NCI-H748 treated with DMSO at 0.1 percent for 48 hours (cell line): ENCODE results near the gene ATG4B.
"Not testable (repeated sequence)": the region's sequence is repeated elsewhere in the genome, so short reads cannot be mapped to it uniquely, and the experiment has no call there.

Source experiments
- DNase-seq: peaks from one replicate; lab custom pipeline; 2025; lab: John Stamatoyannopoulos, UW

The ATG4B gene

GRCh38 chr2:241637018-241637794 is at the start of gene ATG4B, which contains the start of gene THAP4:
ATG4B (plus strand) TSS chr2:241637693; CDS start chr2:241637715, 22 bp downstream.
THAP4 (minus strand) TSS chr2:241637158; CDS start chr2:241637017, 141 bp downstream.
- DNase-seq: peak; percentile 49

GRCh38 chr2:241589863-241590262 is 47.6 kb upstream of the ATG4B start:
- not testable (repeated sequence) for DNase-seq

- DNase-seq: not testable (repeated sequence)
These were observed 46.7 kb upstream of the ATG4B start for GRCh38 chr2:241590496-241591455.

GRCh38 chr2:241592126-241592845 is 45.2 kb upstream of the ATG4B start:
- no peak for DNase-seq

- no peak for DNase-seq
These were observed 44.2 kb upstream of the ATG4B start for GRCh38 chr2:241593271-241593670.

- no peak for DNase-seq
These were observed 41.8 kb upstream of the ATG4B start for GRCh38 chr2:241595600-241596140.

GRCh38 chr2:241597561-241597960 is 39.9 kb upstream of the ATG4B start:
- no peak for DNase-seq

GRCh38 chr2:241598061-241598460 is 39.4 kb upstream of the ATG4B start:
- no peak for DNase-seq

GRCh38 chr2:241598487-241598886 is 39.0 kb upstream of the ATG4B start:
- DNase-seq: peak; percentile 45

GRCh38 chr2:241599615-241600014 is 37.9 kb upstream of the ATG4B start:
- no peak for DNase-seq

GRCh38 chr2:241601841-241602240 is 35.7 kb upstream of the ATG4B start:
- no peak for DNase-seq

GRCh38 chr2:241602720-241603119 is 34.8 kb upstream of the ATG4B start:
- no peak for DNase-seq

- DNase-seq: no peak
These were observed 33.8 kb upstream of the ATG4B start for GRCh38 chr2:241603686-241604085.

- no peak for DNase-seq
These were observed 31.3 kb upstream of the ATG4B start for GRCh38 chr2:241606186-241606585.

- DNase-seq: no peak
These were observed 30.2 kb upstream of the ATG4B start for GRCh38 chr2:241607162-241607885.

- DNase-seq: no peak
These were observed 28.6 kb upstream of the ATG4B start for GRCh38 chr2:241608881-241609280.

- peak; percentile 81 for DNase-seq
These were observed 27.4 kb upstream of the ATG4B start for GRCh38 chr2:241609859-241610793.

GRCh38 chr2:241611062-241611461 is 26.4 kb upstream of the ATG4B start:
- no peak for DNase-seq

GRCh38 chr2:241612156-241613016 is 25.1 kb upstream of the ATG4B start:
- DNase-seq: peak; percentile 32
